Measurements from ENCODE around the gene MAPK1IP1L.

- no peak for TF ChIP-seq EP300 (IDR thresholded peaks at IDR 0.05; ENCODE audit: borderline replicate concordance in 1 of 2, low read depth in 1 of 2, low read length in 1 of 2)
- no peak for TF ChIP-seq CTCF (IDR thresholded peaks at IDR 0.05)
- TF ChIP-seq POLR2AphosphoS5 (IDR thresholded peaks at IDR 0.05; ENCODE audit: low read depth, low read length) = no peak
Measured at GRCh38 chr14:55054098-55054497, 2.7 kb downstream of the MAPK1IP1L start.
